CD4-positive, alpha-beta T cell (primary cell): ENCODE measurements around the gene HRNR. TPM values are rescaled to one million over a fixed set of nuclear protein-coding genes. Genes with fewer than 3 reads are reported as not detected.

Experiments
- ATAC-seq: fragments of 200-7000 bp; cut with Tn5 transposase; one replicate; pipeline ENCODE4 v1.10.0; 2022; ENCODE audit warnings: mild to moderate bottlenecking; ENCODE audit not compliant: poor library complexity
- CTCF ChIA-PET: fragments of 350-600 bp; sonication (Branson Sonifier 250); formaldehyde crosslinking; loops from one replicate; lab custom pipeline; 2021; ENCODE audit warnings: antibody characterized with exemption, inconsistent platforms; lab: Charles Lee
- POLR2A ChIA-PET: fragments of 350-600 bp; sonication (Branson Sonifier 250); formaldehyde crosslinking; loops from one replicate; lab custom pipeline; 2021; ENCODE audit warnings: antibody characterized with exemption, inconsistent platforms; lab: Charles Lee
- DNase-seq, 14 experiments: peaks; one replicate each; pipeline ENCODE4 v3.0.0-alpha.2; 2013 to 2020; ENCODE audit warnings: mixed read lengths in 2 of 14
- H3K27ac ChIP-seq, 2 donors: one replicate each; pipeline versions ENCODE4 v1.5.1 to v1.7.0; 2013; ENCODE audit warnings: low read length in 2 of 2, low read depth in 1 of 2, mild to moderate bottlenecking in 1 of 2
- H3K27me3 ChIP-seq, 2 experiments: 1 replicate in 1 of 2; 2 replicates in 1 of 2; pipeline versions ENCODE4 v1.6.1 to v1.7.0; 2013; ENCODE audit warnings: low read length in 2 of 2, control low read depth in 1 of 2, mild to moderate bottlenecking in 1 of 2, moderate library complexity in 1 of 2; ENCODE audit not compliant: insufficient read depth in 2 of 2, control insufficient read depth in 1 of 2
- H3K36me3 ChIP-seq: one replicate; pipeline ENCODE4 v1.6.1; 2013; ENCODE audit warnings: low read length, control low read depth; ENCODE audit not compliant: insufficient read depth
- H3K4me1 ChIP-seq: one replicate; pipeline ENCODE4 v1.6.1; 2013; ENCODE audit warnings: low read length, control low read depth; ENCODE audit not compliant: insufficient read depth
- H3K4me3 ChIP-seq: one replicate; pipeline ENCODE4 v1.5.1; 2013; ENCODE audit warnings: mild to moderate bottlenecking, low read length, moderate library complexity
- H3K9me3 ChIP-seq, 2 experiments: 1 replicate in 1 of 2; 2 replicates in 1 of 2; pipeline versions ENCODE4 v1.6.1 to v1.7.0; 2013; ENCODE audit warnings: low read length in 2 of 2, mild to moderate bottlenecking in 2 of 2, control low read depth in 1 of 2, moderate library complexity in 1 of 2; ENCODE audit not compliant: control insufficient read depth in 1 of 2, insufficient read depth in 1 of 2
- H3K27ac Mint-ChIP-seq: one replicate; pipeline ENCODE4 v1.8.0; 2020; ENCODE audit warnings: mixed read lengths
- H3K27me3 Mint-ChIP-seq: one replicate; pipeline ENCODE4 v1.8.0; 2021; ENCODE audit warnings: mixed read lengths
- H3K36me3 Mint-ChIP-seq: one replicate; pipeline ENCODE4 v1.8.0; 2021; ENCODE audit warnings: low read depth, mixed read lengths
- H3K4me1 Mint-ChIP-seq: one replicate; pipeline ENCODE4 v1.8.0; 2021; ENCODE audit warnings: low read depth, mixed read lengths
- H3K4me3 Mint-ChIP-seq: one replicate; pipeline ENCODE4 v1.8.0; 2020; ENCODE audit warnings: mild to moderate bottlenecking, mixed read lengths
- H3K9me3 Mint-ChIP-seq: one replicate; pipeline ENCODE4 v1.8.0; 2020; ENCODE audit warnings: mixed read lengths
- CTCF ChIP-seq: fragments of 200-600 bp; IDR thresholded peaks from one replicate; pipeline ENCODE4 v1.8.0; 2022; ENCODE audit warnings: antibody characterized with exemption, mild to moderate bottlenecking
- intact Hi-C, 2 experiments: fragments of 100-400 bp; cut with DNase I in 1 of 2; cut with micrococcal nuclease in 1 of 2; formaldehyde crosslinking; loops; one replicate each; pipeline versions ENCODE4 v1.15.1 to v1.9.0; 2023 to 2025; cut with DNase I, micrococcal nuclease
- total RNA-seq, 174 experiments: library from RNA in 2 of 174; stranded (reverse) in 2 of 174; gene quantifications; one replicate each; pipeline ENCODE4 v1.2.3 and lab custom pipeline; 2021 to 2026

The HRNR gene
- total RNA-seq, 2 experiments from 2014 or later = not detected

GRCh38 chr1:152179566-152179965 is 44.4 kb downstream of the HRNR start:
- TF ChIP-seq CTCF = no peak
- no peaks in the 10 kb centered on the region for H3K4me1 Mint-ChIP-seq
- intact Hi-C loops = no loop called here
- Histone ChIP-seq H3K4me1 (no peaks in the 10 kb centered on the region), H3K4me3 (no peak overlapping the region), H3K27me3 (no peaks in the 10 kb centered on the region), H3K9me3 (no peaks in the 10 kb centered on the region), H3K36me3 (no peaks in the 10 kb centered on the region), H3K27ac (no peak overlapping the region)
- DNase-seq (no peak), ATAC-seq (no peak)
- ChIA-PET CTCF (interaction anchor here (1.8 kb wide), 1 partner anchor 9 kb away, joined by 5 read pairs; no protein-coding TSS in a partner anchor), POLR2A (interaction anchor here (1.2 kb wide), 1 partner anchor 9 kb away, joined by 3 read pairs; no protein-coding TSS in a partner anchor)
- H3K27ac Mint-ChIP-seq = no peak overlapping the region
- H3K27me3 Mint-ChIP-seq = peaks cover 15% of the 10 kb centered on the region
- no peaks in the 10 kb centered on the region for H3K9me3 Mint-ChIP-seq
- no peaks in the 10 kb centered on the region for H3K36me3 Mint-ChIP-seq
- H3K4me3 Mint-ChIP-seq = no peak overlapping the region

GRCh38 chr1:152170287-152170905 is 53.6 kb downstream of the HRNR start:
- H3K4me3 Mint-ChIP-seq = no peak overlapping the region
- no peaks in the 10 kb centered on the region for H3K36me3 ChIP-seq
- ChIA-PET POLR2A (no interaction called here), CTCF (no interaction called here)
- H3K27ac ChIP-seq = no peak overlapping the region
- no peaks in the 10 kb centered on the region for H3K4me1 ChIP-seq
- no peak overlapping the region for H3K27ac Mint-ChIP-seq
- DNase-seq (no peak), ATAC-seq (no peak)
- H3K9me3 Mint-ChIP-seq = no peaks in the 10 kb centered on the region
- no peaks in the 10 kb centered on the region for H3K27me3 Mint-ChIP-seq
- H3K9me3 ChIP-seq = no peaks in the 10 kb centered on the region
- intact Hi-C loops = no loop called here
- peaks cover 7% of the 10 kb centered on the region for H3K4me1 Mint-ChIP-seq
- no peak overlapping the region for H3K4me3 ChIP-seq
- TF ChIP-seq CTCF = no peak
- no peaks in the 10 kb centered on the region for H3K36me3 Mint-ChIP-seq
- H3K27me3 ChIP-seq = peaks cover 0 to 4% of the 10 kb centered on the region in 2 experiments

GRCh38 chr1:152169366-152170025 is 54.5 kb downstream of the HRNR start:
- H3K4me1 ChIP-seq = no peaks in the 10 kb centered on the region
- TF ChIP-seq CTCF = no peak
- ChIA-PET CTCF (no interaction called here), POLR2A (no interaction called here)
- intact Hi-C loops = no loop called here
- H3K36me3 Mint-ChIP-seq = no peaks in the 10 kb centered on the region
- H3K9me3 ChIP-seq = no peaks in the 10 kb centered on the region
- H3K27me3 ChIP-seq = peaks cover 0 to 4% of the 10 kb centered on the region in 2 experiments
- no peaks in the 10 kb centered on the region for H3K27me3 Mint-ChIP-seq
- ATAC-seq (no peak), DNase-seq (no peak)
- no peaks in the 10 kb centered on the region for H3K9me3 Mint-ChIP-seq
- H3K27ac Mint-ChIP-seq = no peak overlapping the region
- peaks cover 7% of the 10 kb centered on the region for H3K4me1 Mint-ChIP-seq
- no peak overlapping the region for H3K4me3 ChIP-seq
- no peak overlapping the region for H3K4me3 Mint-ChIP-seq
- no peaks in the 10 kb centered on the region for H3K36me3 ChIP-seq
- no peak overlapping the region for H3K27ac ChIP-seq
